GM18861 (cell line): ENCODE results near the gene PLXND1.

Source experiments
- ATAC-seq: cut with Tn5 transposase; IDR thresholded peaks from one replicate; pipeline ENCODE4 v1.9.1; 2021; ENCODE audit not compliant: unreplicated experiment

The PLXND1 gene

GRCh38 chr3:129585949-129586657 lies 20.4 kb downstream of the PLXND1 start:
- no peak for ATAC-seq

GRCh38 chr3:129584631-129585030 lies 21.8 kb downstream of the PLXND1 start:
- no peak for ATAC-seq

- no peak for ATAC-seq
Measured at GRCh38 chr3:129583289-129583688, 23.2 kb downstream of the PLXND1 start.

- ATAC-seq, result no peak
Measured at GRCh38 chr3:129582799-129583198, 23.7 kb downstream of the PLXND1 start.

GRCh38 chr3:129581623-129582022 lies 24.9 kb downstream of the PLXND1 start:
- ATAC-seq, result no peak

GRCh38 chr3:129579991-129580390 lies 26.5 kb downstream of the PLXND1 start:
- no peak for ATAC-seq

- peak; percentile 48 for ATAC-seq
Measured at GRCh38 chr3:129577925-129578786, 28.3 kb downstream of the PLXND1 start.

GRCh38 chr3:129577366-129577765 lies 29.1 kb downstream of the PLXND1 start:
- ATAC-seq, result no peak

GRCh38 chr3:129576514-129577352 lies 29.7 kb downstream of the PLXND1 start:
- ATAC-seq, result peak; percentile 69

- ATAC-seq, result no peak
Measured at GRCh38 chr3:129575997-129576384, 30.5 kb downstream of the PLXND1 start.

GRCh38 chr3:129575233-129575996 lies 31.1 kb downstream of the PLXND1 start:
- ATAC-seq, result no peak

GRCh38 chr3:129574206-129574605 lies 32.3 kb downstream of the PLXND1 start:
- ATAC-seq, result no peak

- no peak for ATAC-seq
Measured at GRCh38 chr3:129573493-129573892, 33.0 kb downstream of the PLXND1 start.

GRCh38 chr3:129572603-129573002 lies 33.9 kb downstream of the PLXND1 start:
- no peak for ATAC-seq

- ATAC-seq, result no peak
Measured at GRCh38 chr3:129571605-129572547, 34.6 kb downstream of the PLXND1 start.

GRCh38 chr3:129569856-129570255 lies 36.6 kb downstream of the PLXND1 start:
- no peak for ATAC-seq

GRCh38 chr3:129567939-129568338 lies 38.5 kb downstream of the PLXND1 start:
- ATAC-seq, result no peak

GRCh38 chr3:129567176-129567705 lies 39.2 kb downstream of the PLXND1 start:
- ATAC-seq, result no peak

- ATAC-seq, result no peak
Measured at GRCh38 chr3:129565902-129566301, 40.6 kb downstream of the PLXND1 start.
